Measurements from ENCODE around the gene TBC1D10B. TPM values are rescaled to one million over a fixed set of nuclear protein-coding genes. Genes with fewer than 3 reads are reported as not detected.

Gene TBC1D10B, protein sequence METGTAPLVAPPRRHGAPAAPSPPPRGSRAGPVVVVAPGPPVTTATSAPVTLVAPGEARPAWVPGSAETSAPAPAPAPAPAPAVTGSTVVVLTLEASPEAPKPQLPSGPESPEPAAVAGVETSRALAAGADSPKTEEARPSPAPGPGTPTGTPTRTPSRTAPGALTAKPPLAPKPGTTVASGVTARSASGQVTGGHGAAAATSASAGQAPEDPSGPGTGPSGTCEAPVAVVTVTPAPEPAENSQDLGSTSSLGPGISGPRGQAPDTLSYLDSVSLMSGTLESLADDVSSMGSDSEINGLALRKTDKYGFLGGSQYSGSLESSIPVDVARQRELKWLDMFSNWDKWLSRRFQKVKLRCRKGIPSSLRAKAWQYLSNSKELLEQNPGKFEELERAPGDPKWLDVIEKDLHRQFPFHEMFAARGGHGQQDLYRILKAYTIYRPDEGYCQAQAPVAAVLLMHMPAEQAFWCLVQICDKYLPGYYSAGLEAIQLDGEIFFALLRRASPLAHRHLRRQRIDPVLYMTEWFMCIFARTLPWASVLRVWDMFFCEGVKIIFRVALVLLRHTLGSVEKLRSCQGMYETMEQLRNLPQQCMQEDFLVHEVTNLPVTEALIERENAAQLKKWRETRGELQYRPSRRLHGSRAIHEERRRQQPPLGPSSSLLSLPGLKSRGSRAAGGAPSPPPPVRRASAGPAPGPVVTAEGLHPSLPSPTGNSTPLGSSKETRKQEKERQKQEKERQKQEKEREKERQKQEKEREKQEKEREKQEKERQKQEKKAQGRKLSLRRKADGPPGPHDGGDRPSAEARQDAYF
- total RNA-seq (2011; cell fraction: chromatin; rRNA removed; ENCODE audit: low replicate concordance): 61.1 and 115 TPM in 2 replicates
- total RNA-seq (2011; cell fraction: nucleolus; rRNA removed): 62.5 and 64.2 TPM in 2 replicates
- total RNA-seq (2011; cell fraction: nucleoplasm; rRNA removed): 60.7 and 73.4 TPM in 2 replicates
- total RNA-seq (2014; rRNA removed): 28.9 and 37.9 TPM in 2 replicates
- 11.9 and 12.6 TPM in 2 replicates for total RNA-seq (2014; rRNA removed; fragmentation: Illumina TruSeq; extraction: Trizol)
- 16.9 and 17.5 TPM in 2 replicates for total RNA-seq (2015; rRNA removed; fragmentation: Illumina TruSeq; extraction: Trizol)
- total RNA-seq (2021): 52.1 and 55.4 TPM in 2 replicates
- 11.5 and 13.7 TPM in 2 replicates for polyA plus RNA-seq (2011; rRNA removed)
- 20.5 and 29.5 TPM in 2 replicates for polyA plus RNA-seq (2011; cell fraction: cytosol; rRNA removed)
- polyA plus RNA-seq (2011; cell fraction: nucleus; rRNA removed): 30.9 and 49.1 TPM in 2 replicates
- 33.7 and 38.6 TPM in 2 replicates for polyA plus RNA-seq (2012)
- 24.4 and 28.4 TPM in 2 replicates for polyA plus RNA-seq (2014; fragmentation: Illumina TruSeq; extraction: Trizol)
- 1 to 10 TPM; 2.2 to 2.3 TPM for polyA plus RNA-seq (2014; fragmentation: Nextera tagmentation; extraction: Ambion mirVana)
- polyA plus RNA-seq (2014; rRNA removed): 24.0 and 27.9 TPM in 2 replicates
- 13.2 and 19.4 TPM in 2 replicates for polyA minus RNA-seq (2011; rRNA and poly(A)+ RNA removed)
- polyA minus RNA-seq (2011; cell fraction: cytosol; rRNA and poly(A)+ RNA removed): 28.0 and 31.6 TPM in 2 replicates
- polyA minus RNA-seq (2011; cell fraction: nucleus; rRNA and poly(A)+ RNA removed): 12.7 and 15.8 TPM in 2 replicates
- Bru-seq, nascent RNA: percentile 75 among the genes with signal in this experiment
- percentile 89 among the genes with signal in this experiment for BruChase-seq, experiment 1, labeled RNA remaining after a 2-hour chase
- BruChase-seq, experiment 2, labeled RNA remaining after a 6-hour chase: percentile 90 among the genes with signal in this experiment
- long read RNA-seq, experiment 1, transcript TBC1D10B-201 (9 exons, 3,350 nt): major isoform, 104 of 191 reads
- long read RNA-seq, experiment 1, partial matches to known transcripts: 29 of 191 reads
- long read RNA-seq, experiment 1, other reads (novel, unspliced or antisense): 58 of 191 reads
- long read RNA-seq, experiment 2, transcript TBC1D10B-201 (9 exons, 3,350 nt): major isoform, 22 of 95 reads
- long read RNA-seq, experiment 2, partial matches to known transcripts: 5 of 95 reads
- long read RNA-seq, experiment 2, other reads (novel, unspliced or antisense): 68 of 95 reads
- long read RNA-seq, experiment 3, partial matches to known transcripts: 3 of 9 reads
- long read RNA-seq, experiment 3, other reads (novel, unspliced or antisense): 6 of 9 reads

DNA sequence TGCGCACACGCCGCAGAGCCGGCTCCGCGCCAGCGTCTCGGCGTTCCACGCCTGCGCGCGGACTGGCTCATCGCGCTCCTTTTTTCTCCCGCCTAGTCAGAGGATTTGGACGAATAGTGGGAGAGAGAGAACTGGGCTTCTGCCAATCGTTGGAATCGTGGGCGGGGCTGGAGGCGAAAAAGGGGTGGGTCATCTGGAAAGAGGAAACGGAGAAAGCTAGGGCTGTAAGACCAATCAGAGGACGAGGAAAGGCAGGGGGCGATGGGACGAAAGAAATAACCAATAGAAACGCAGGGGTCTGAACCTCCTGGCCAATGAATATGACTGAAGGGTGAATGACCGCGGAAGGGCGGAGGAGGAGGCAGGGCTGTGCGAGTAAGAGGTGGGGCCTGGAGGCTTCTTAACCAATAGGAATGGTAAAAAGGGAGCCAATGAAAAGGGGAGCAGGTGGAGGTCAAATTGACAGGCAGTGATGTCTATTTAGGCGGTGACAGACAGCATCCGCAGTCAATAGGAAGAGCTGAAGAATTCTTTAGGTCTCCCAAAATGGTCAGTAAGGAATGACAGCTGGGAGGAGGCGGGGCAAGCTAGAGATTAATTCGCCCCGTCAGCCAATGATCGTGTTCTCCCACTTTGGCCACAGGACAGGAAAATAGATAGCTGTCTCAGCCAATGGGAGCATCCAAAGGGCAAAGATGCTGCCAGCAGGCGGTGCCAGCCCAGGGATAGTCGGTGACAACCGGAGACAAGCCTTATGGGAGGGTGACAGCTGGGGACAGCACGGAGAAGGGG, at the start of gene TBC1D10B:
Gene TBC1D10B (minus strand): TSS at position 39 of the 792 bp plus-strand sequence. CDS start 311 bp downstream, outside the sequence.
- ATAC-seq (peak; percentile 93), FAIRE-seq (peak; percentile 100), DNase-seq (ENCODE audit: extremely low read depth in 1 of 4, low spot score in 3 of 4) (peak; percentile 92 to 99 (median 96))
- H3K4me1 ChIP-seq (replicated peaks in 1 of 2; ENCODE audit: control insufficient read depth in 2 of 2, insufficient read depth in 2 of 2, low read length in 2 of 2): peaks cover 25 to 44% of the 10 kb centered on the region in 2 experiments; a peak in 4 of 5 replicates
- in situ Hi-C loops (cut with MboI): loop anchor here (25.0 kb wide), 1 partner anchor 908 kb away; the partner anchor contains the start of genes BOLA2, SLX1B and SULT1A4
- BruUV-seq (replicated peaks): no TSS peak
- 1% methylated on average over 24 of the region's 40 CpGs for WGBS (ENCODE audit: insufficient coverage, low coverage, missing lambda C conversion rate)
- peak within 1 kb of the TSS; percentile 90 for H3K4me2 ChIP-seq (ENCODE audit: insufficient read depth, low read length)
- H4K20me1 ChIP-seq (replicated peaks; ENCODE audit: control insufficient read depth, insufficient read depth, low read length): peaks cover 23% of the 10 kb centered on the region
- peak within 1 kb of the TSS; percentile 74 for H3K27ac ChIP-seq (ENCODE audit: extremely low read depth, low read depth, low read length)
- intact Hi-C loops (cut with micrococcal nuclease): loop anchor here (2.0 to 10.0 kb wide), 3 partner anchors 16 to 306 kb away; partner anchors contain the start of genes ALDOA, CD2BP2 and ZNF771
- H2AFZ ChIP-seq (ENCODE audit: low read depth, low read length): peak within 1 kb of the TSS; percentile 82
- peaks cover 6% of the 10 kb centered on the region for H3K9me1 ChIP-seq (ENCODE audit: control insufficient read depth, insufficient read depth, low read length)
- H3K9ac ChIP-seq (ENCODE audit: insufficient read depth in 1 of 2, low read depth in 2 of 2, low read length in 2 of 2): peak within 1 kb of the TSS; percentile 74 to 98
- no peaks in the 10 kb centered on the region for H3K27me3 ChIP-seq (ENCODE audit: control insufficient read depth in 2 of 2, insufficient read depth in 2 of 2, low read length in 2 of 2)
- ChIA-PET POLR2A (interaction anchor here (0.9 to 6.3 kb wide), 12 partner anchors 8 to 288 kb away, joined by 3 to 77 read pairs (median 4); partner anchors contain the start of genes CD2BP2, DCTPP1, FBRS and PRR14), CTCF (ENCODE audit: low intra/inter-chr PET ratio) (no interaction called here)
- peaks cover 18% of the 10 kb centered on the region; the same call in 2 of the 3 replicates for H3K36me3 ChIP-seq (ENCODE audit: control insufficient read depth, insufficient read depth, low read length)
- H3K9me3 ChIP-seq (replicated peaks; ENCODE audit: control insufficient read depth, insufficient read depth, low read depth, low read length): no peaks in the 10 kb centered on the region
- H3K4me3 ChIP-seq: peak within 1 kb of the TSS; percentile 74
- H3K79me2 ChIP-seq (ENCODE audit: control insufficient read depth, insufficient read depth, low read length): peaks cover 42% of the 10 kb centered on the region
- no peak for TF ChIP-seq HDAC6 (IDR thresholded peaks at IDR 0.05; ENCODE audit: low read depth, low read length)
- no peak for TF ChIP-seq MEF2A (IDR thresholded peaks at IDR 0.05; ENCODE audit: control insufficient read depth, low read depth, low read length)
- no peak for TF ChIP-seq GTF2E2 (tag; IDR thresholded peaks at IDR 0.05)
- TF ChIP-seq NONO (IDR thresholded peaks at IDR 0.05; ENCODE audit: low read depth in 2 of 2, low read length in 1 of 2): no peak

Measured in K562 (cell line).